Ishikawa (cell line): ENCODE results near the gene VEGFA.
A peak's percentile ranks its signal among the peaks of the same experiment; 100 is the strongest.

Experiments used
- CEBPB ChIP-seq: IDR thresholded peaks from 2 replicates; pipeline ENCODE4 v1.6.1; 2012
- CREB1 ChIP-seq: IDR thresholded peaks from 2 replicates; pipeline ENCODE4 v1.6.1; 2012; ENCODE audit warnings: low read depth
- EGR1 ChIP-seq: IDR thresholded peaks from 2 replicates; pipeline ENCODE4 v1.6.1; 2012
- EP300 ChIP-seq: IDR thresholded peaks from 2 replicates; pipeline ENCODE4 v1.6.1; 2012; ENCODE audit warnings: borderline replicate concordance
- FOXM1 ChIP-seq: IDR thresholded peaks from 2 replicates; pipeline ENCODE4 v1.6.1; 2012; ENCODE audit warnings: low read depth, borderline replicate concordance
- MAX ChIP-seq: IDR thresholded peaks from 2 replicates; pipeline ENCODE4 v1.6.1; 2012
- NFIC ChIP-seq: IDR thresholded peaks from 2 replicates; pipeline ENCODE4 v1.6.1; 2012
- RAD21 ChIP-seq: IDR thresholded peaks from 2 replicates; pipeline ENCODE4 v1.6.1; 2012; ENCODE audit warnings: low read depth
- TAF1 ChIP-seq: IDR thresholded peaks from 2 replicates; pipeline ENCODE4 v1.6.1; 2012; ENCODE audit warnings: low read depth, mild to moderate bottlenecking
- TCF12 ChIP-seq: IDR thresholded peaks from 2 replicates; pipeline ENCODE4 v1.6.1; 2012; ENCODE audit warnings: low read depth
- TEAD4 ChIP-seq: IDR thresholded peaks from 2 replicates; pipeline ENCODE4 v1.6.1; 2012
- YY1 ChIP-seq: IDR thresholded peaks from 2 replicates; pipeline ENCODE4 v1.6.1; 2012; ENCODE audit warnings: low read depth
- ZBTB7A ChIP-seq: IDR thresholded peaks from 2 replicates; pipeline ENCODE4 v1.6.1; 2012; ENCODE audit warnings: low read depth
- TF ChIP-seq, protein P1 (sequence below): IDR thresholded peaks from 2 replicates; pipeline ENCODE4 v1.6.1; 2012; ENCODE audit warnings: low read depth, mild to moderate bottlenecking
- TF ChIP-seq, protein P2 (sequence below): IDR thresholded peaks from 2 replicates; pipeline ENCODE4 v1.6.1; 2012

The VEGFA gene

GRCh38 chr6:43771858-43772680, 2.1 kb downstream of the VEGFA start:
- TF ChIP-seq TEAD4, result no peak
- TF ChIP-seq RAD21, result no peak
- no peak for TF ChIP-seq NFIC
- TF ChIP-seq, protein P1, sequence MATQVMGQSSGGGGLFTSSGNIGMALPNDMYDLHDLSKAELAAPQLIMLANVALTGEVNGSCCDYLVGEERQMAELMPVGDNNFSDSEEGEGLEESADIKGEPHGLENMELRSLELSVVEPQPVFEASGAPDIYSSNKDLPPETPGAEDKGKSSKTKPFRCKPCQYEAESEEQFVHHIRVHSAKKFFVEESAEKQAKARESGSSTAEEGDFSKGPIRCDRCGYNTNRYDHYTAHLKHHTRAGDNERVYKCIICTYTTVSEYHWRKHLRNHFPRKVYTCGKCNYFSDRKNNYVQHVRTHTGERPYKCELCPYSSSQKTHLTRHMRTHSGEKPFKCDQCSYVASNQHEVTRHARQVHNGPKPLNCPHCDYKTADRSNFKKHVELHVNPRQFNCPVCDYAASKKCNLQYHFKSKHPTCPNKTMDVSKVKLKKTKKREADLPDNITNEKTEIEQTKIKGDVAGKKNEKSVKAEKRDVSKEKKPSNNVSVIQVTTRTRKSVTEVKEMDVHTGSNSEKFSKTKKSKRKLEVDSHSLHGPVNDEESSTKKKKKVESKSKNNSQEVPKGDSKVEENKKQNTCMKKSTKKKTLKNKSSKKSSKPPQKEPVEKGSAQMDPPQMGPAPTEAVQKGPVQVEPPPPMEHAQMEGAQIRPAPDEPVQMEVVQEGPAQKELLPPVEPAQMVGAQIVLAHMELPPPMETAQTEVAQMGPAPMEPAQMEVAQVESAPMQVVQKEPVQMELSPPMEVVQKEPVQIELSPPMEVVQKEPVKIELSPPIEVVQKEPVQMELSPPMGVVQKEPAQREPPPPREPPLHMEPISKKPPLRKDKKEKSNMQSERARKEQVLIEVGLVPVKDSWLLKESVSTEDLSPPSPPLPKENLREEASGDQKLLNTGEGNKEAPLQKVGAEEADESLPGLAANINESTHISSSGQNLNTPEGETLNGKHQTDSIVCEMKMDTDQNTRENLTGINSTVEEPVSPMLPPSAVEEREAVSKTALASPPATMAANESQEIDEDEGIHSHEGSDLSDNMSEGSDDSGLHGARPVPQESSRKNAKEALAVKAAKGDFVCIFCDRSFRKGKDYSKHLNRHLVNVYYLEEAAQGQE, result no peak
- TF ChIP-seq MAX, result peak; percentile 95
- TF ChIP-seq YY1, result no peak

DNA sequence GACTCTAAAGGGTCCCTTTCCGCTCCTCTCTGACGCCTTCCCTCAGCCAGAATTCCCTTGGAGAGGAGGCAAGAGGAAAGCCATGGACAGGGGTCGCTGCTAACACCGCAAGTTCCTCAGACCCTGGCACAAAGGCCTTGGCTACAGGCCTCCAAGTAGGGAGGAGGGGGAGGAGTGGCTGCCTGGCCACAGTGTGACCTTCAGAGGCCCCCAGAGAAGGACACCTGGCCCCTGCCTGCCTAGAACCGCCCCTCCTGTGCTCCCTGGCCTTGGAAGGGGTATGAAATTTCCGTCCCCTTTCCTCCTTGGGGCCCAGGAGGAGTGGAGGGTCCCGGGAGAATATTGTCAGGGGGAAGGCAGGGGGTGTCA, 2.7 kb downstream of the VEGFA start:
- no peak for TF ChIP-seq NFIC
- peak; percentile 75 for TF ChIP-seq ZBTB7A

DNA sequence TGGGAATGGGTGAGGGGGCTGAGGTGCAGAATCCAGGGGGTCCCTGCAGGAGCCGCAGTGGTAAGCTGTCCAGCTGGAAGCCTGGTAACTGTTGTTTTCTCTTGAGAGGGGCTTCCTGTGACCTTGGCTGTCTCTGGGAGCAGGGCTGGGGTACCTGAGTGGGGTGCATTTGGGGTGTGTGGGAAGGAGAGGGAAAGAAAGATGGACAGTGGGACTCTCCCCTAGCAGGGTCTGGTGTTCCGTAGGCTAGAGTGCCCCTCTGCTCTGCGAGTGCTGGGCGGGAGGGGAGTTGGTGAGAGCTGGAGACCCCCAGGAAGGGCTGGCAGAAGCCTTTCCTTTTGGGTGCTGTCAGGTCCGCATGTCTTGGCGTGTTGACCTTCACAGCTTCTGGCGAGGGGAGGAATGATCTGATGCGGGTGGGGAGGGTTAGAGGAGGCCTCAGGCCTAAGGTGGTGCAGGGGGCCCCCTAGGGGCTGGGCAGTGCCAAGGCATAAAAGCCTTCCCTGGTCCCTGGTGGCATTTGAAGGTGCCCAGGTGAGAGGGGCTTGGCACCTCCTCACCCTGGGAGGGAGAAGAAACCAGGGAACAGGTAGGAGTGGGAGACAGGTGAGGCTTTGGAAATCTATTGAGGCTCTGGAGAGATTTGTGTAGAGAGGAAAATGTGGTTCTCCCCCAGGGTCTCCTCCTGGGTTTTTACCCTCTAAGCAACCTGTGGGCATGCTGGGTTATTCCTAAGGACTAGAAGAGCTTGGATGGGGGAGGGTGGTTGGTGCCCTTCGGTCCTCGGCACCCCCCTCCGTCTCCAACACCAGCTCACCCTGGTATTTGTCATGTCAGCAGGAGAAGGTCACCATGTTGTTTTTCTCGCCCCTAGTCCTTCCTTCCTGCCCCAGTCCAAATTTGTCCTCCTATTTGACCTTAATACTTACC, 3.3 kb downstream of the VEGFA start:
- TF ChIP-seq RAD21 (peak; percentile 57), TEAD4 (no peak)

DNA sequence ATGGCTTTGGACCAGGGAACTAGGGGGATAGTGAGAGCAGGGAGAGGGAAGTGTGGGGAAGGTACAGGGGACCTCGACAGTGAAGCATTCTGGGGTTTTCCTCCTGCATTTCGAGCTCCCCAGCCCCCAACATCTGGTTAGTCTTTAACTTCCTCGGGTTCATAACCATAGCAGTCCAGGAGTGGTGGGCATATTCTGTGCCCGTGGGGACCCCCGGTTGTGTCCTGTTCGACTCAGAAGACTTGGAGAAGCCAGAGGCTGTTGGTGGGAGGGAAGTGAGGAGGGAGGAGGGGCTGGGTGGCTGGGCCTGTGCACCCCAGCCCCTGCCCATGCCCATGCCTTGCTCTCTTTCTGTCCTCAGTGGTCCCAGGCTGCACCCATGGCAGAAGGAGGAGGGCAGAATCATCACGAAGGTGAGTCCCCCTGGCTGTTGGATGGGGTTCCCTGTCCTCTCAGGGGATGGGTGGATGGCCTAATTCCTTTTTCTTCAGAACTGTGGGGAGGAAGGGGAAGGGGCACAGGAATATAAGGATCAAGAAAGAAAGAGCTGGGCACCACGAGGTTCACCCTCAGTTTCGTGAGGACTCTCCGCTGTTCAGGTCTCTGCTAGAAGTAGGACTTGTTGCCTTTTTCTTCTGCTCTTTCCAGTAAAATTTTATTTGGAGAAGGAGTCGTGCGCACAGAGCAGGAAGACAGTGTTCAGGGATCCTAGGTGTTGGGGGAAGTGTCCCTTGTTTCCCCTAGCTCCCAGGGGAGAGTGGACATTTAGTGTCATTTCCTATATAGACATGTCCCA, 4.2 kb downstream of the VEGFA start:
- no peak for TF ChIP-seq NFIC
- TF ChIP-seq TEAD4, result no peak
- no peak for TF ChIP-seq ZBTB7A
- TF ChIP-seq CREB1, result no peak
- no peak for TF ChIP-seq EGR1
- no peak for TF ChIP-seq TAF1
- no peak for TF ChIP-seq EP300
- no peak for TF ChIP-seq MAX
- TF ChIP-seq, protein P2, sequence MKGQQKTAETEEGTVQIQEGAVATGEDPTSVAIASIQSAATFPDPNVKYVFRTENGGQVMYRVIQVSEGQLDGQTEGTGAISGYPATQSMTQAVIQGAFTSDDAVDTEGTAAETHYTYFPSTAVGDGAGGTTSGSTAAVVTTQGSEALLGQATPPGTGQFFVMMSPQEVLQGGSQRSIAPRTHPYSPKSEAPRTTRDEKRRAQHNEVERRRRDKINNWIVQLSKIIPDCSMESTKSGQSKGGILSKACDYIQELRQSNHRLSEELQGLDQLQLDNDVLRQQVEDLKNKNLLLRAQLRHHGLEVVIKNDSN, result no peak
- no peak for TF ChIP-seq TCF12
- TF ChIP-seq RAD21, result no peak
- TF ChIP-seq CEBPB, result no peak
- TF ChIP-seq, protein P1, result no peak
- no peak for TF ChIP-seq FOXM1
- TF ChIP-seq YY1, result no peak

DNA sequence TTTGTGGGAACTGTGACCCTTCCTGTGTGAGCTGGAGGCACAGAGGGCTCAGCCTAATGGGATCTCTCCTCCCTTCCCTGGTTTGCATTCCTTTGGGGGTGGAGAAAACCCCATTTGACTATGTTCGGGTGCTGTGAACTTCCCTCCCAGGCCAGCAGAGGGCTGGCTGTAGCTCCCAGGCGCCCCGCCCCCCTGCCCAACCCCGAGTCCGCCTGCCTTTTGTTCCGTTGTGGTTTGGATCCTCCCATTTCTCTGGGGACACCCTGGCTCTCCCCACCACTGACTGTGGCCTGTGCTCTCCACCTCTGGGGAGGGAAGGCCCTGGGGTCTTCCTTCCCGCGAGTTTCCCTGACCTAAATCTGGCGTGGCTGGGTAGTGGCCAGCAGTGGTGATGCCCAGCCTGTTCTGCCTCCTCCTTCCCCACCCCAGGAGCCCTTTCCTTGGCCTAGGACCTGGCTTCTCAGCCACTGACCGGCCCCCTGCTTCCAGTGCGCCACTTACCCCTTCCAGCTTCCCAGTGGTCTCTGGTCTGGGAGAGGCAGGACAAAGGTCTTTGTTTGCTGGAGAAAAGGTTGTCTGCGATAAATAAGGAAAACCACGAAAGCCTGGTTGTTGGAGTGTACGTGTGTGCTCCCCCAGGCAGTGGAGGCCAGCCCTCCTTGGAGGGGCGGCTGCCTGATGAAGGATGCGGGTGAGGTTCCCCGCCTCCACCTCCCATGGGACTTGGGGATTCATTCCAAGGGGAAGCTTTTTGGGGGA, 4.9 kb downstream of the VEGFA start:
- TF ChIP-seq MAX, result no peak
- TF ChIP-seq RAD21, result peak; percentile 47

- TF ChIP-seq FOXM1 (no peak), TCF12 (no peak), EGR1 (no peak), MAX (no peak), YY1 (no peak), TEAD4 (no peak), CEBPB (no peak), ZBTB7A (no peak), NFIC (no peak), CREB1 (no peak), TAF1 (no peak), EP300 (no peak), RAD21 (no peak)
- TF ChIP-seq, protein P2, result no peak
- TF ChIP-seq, protein P1, result no peak
Measured at GRCh38 chr6:43775535-43775885, 5.5 kb downstream of the VEGFA start.
